Activated CD8-positive, alpha-beta T cell treated with anti-CD3 and anti-CD28 coated beads, Interleukin-2, amount 10 ng/mL, durations not matched to agents 7 days and 5 days (primary cell): ENCODE measurements around the gene FGB. TPM values are rescaled to one million over a fixed set of nuclear protein-coding genes. Genes with fewer than 3 reads are reported as not detected.
A peak's percentile ranks its signal among the peaks of the same experiment; 100 is the strongest.

Experiments
- ATAC-seq: fragments of 150-1000 bp; cut with Tn5 transposase; one replicate; pipeline ENCODE4 v1.10.0; 2021; ENCODE audit warnings: moderate library complexity
- CTCF ChIA-PET: fragments of 350-600 bp; sonication (Branson Sonifier 250); formaldehyde crosslinking; loops from one replicate; lab custom pipeline; 2021; ENCODE audit warnings: antibody characterized with exemption; lab: Charles Lee
- POLR2A ChIA-PET: fragments of 350-600 bp; sonication (Branson Sonifier 250); formaldehyde crosslinking; loops from one replicate; lab custom pipeline; 2021; ENCODE audit warnings: antibody characterized with exemption; lab: Charles Lee
- DNase-seq: peaks from one replicate; pipeline ENCODE4 v3.0.0-alpha.2; 2020
- H3K27ac Mint-ChIP-seq: one replicate; pipeline ENCODE4 v1.8.0; 2021; ENCODE audit warnings: mild to moderate bottlenecking, mixed read lengths
- H3K27me3 Mint-ChIP-seq: one replicate; pipeline ENCODE4 v1.8.0; 2021; ENCODE audit warnings: low read depth, mixed read lengths
- H3K36me3 Mint-ChIP-seq: one replicate; pipeline ENCODE4 v1.8.0; 2021; ENCODE audit warnings: low read depth, mixed read lengths
- H3K4me1 Mint-ChIP-seq: one replicate; pipeline ENCODE4 v1.8.0; 2021; ENCODE audit warnings: low read depth, mixed read lengths
- H3K4me3 Mint-ChIP-seq: one replicate; pipeline ENCODE4 v1.8.0; 2021; ENCODE audit warnings: mild to moderate bottlenecking, mixed read lengths
- H3K9me3 Mint-ChIP-seq: one replicate; pipeline ENCODE4 v1.8.0; 2022; ENCODE audit warnings: mixed read lengths; ENCODE audit not compliant: insufficient read depth
- total RNA-seq, 2 experiments: library from RNA; stranded (reverse); gene quantifications; one replicate each; pipeline ENCODE4 v1.2.3, GENCODE V29; 2021

The FGB gene
- total RNA-seq, 2 experiments from 2014 or later = not detected

DNA sequence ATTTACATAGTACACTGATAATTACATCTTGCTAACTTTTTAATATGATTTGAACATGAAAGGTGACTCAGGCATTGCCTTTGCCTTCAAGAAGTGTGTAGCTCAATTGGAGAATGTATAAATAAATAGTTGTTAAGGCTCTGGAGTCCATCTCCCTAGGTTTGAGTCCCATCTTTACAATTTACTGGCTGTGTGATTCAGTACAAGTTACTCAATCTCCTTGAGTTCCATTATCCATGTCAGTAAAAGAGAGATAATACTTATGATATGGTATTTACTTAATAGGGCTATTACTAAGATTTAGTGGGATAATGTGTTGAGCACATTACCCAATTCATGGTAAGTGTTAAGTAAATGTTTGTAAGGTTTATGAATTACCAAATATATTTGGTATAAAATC lies 51.5 kb downstream of the FGB start:
- H3K4me3 Mint-ChIP-seq = no peak overlapping the region
- ATAC-seq (no peak), DNase-seq (no peak)

DNA sequence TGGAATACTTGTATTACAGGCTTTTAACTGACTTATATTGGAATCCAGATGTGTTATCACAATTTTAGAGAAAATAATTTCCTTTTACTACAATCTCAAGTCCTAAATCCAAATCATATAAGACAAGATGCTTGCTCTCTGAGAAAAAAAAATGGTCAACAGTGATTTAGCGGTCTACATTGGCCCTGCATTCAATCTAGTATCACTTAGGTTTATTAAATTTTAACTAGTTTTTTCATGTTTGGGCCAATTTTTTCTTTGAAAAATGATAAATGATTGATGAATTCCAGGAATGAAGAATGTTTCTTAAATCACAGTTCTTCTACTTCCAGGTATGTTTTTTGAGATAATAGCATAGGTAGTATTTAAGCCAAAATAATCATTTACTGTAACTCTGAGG lies 52.4 kb downstream of the FGB start:
- CTCF ChIA-PET = interaction anchor here (1.0 to 15.3 kb wide), 3 partner anchors 55 to 65 kb away, joined by 3 to 160 read pairs (median 5); partner anchors contain the start of genes FGB and PLRG1
- Mint-ChIP-seq H3K36me3 (peaks cover 5% of the 10 kb centered on the region), H3K27me3 (peaks cover 17% of the 10 kb centered on the region), H3K4me3 (no peak overlapping the region), H3K27ac (no peak overlapping the region), H3K9me3 (no peaks in the 10 kb centered on the region), H3K4me1 (peaks cover 11% of the 10 kb centered on the region)
- ATAC-seq (no peak), DNase-seq (no peak)
- POLR2A ChIA-PET = no interaction called here

More for the DNA sequence above, 51.5 kb downstream of the FGB start:
- Mint-ChIP-seq H3K27ac (no peak overlapping the region), H3K9me3 (no peaks in the 10 kb centered on the region), H3K4me1 (peaks cover 11% of the 10 kb centered on the region), H3K27me3 (peaks cover 17% of the 10 kb centered on the region), H3K36me3 (peaks cover 5% of the 10 kb centered on the region)
- ChIA-PET POLR2A (no interaction called here), CTCF (interaction anchor here (1.0 to 15.3 kb wide), 4 partner anchors 9 to 64 kb away, joined by 3 to 160 read pairs (median 5); partner anchors contain the start of genes FGB and PLRG1)

DNA sequence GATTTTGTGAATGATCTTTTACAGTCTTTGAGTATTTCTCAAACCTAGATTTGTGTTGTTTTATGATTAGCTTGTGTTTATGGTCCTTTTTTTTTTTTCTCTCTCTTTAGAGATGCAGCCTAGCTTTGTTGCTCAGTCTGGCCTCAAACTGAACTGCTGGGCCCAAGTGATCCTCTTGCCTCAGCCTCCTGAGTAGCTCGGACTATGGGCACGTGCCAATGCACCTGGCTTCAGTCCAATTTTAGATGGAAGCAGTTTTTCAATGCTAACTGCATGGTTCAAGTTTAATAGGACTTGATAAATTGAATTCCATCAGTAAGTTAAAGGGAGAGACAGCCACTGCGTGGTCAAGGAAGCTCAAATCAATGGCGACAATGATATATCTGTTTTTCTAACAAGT lies 53.5 kb downstream of the FGB start:
- H3K36me3 Mint-ChIP-seq = peaks cover 5% of the 10 kb centered on the region
- no peaks in the 10 kb centered on the region for H3K9me3 Mint-ChIP-seq
- H3K27me3 Mint-ChIP-seq = peaks cover 14% of the 10 kb centered on the region
- H3K4me3 Mint-ChIP-seq = no peak overlapping the region
- ATAC-seq (no peak), DNase-seq (no peak)
- peaks cover 11% of the 10 kb centered on the region for H3K4me1 Mint-ChIP-seq
- ChIA-PET POLR2A (no interaction called here), CTCF (interaction anchor here (1.2 to 15.3 kb wide), 3 partner anchors 10 to 65 kb away, joined by 3 to 206 read pairs (median 160); partner anchors contain the start of genes FGB and PLRG1)
- peak overlapping the region; percentile 37 for H3K27ac Mint-ChIP-seq

DNA sequence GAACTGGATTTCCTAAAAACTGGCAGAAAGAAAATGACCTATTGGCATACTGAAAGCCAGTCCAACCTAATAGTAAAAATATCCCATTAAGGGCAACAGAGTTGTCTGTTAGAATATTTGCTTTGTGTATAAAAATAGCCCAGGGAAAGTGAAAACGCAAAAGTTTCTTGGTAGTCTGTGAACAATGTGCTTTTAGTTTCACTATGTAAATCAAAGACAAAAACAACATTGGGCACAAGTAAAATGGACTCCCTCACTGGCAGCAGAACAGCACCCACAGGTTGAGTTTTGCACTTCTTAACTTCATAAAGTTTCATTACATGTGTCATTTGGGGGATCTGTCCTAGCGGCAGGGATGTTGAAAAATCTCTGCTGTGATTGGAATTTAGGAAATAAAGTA lies 53.9 kb downstream of the FGB start:
- CTCF ChIA-PET = interaction anchor here (1.2 to 15.3 kb wide), 3 partner anchors 9 to 66 kb away, joined by 3 to 206 read pairs (median 160); partner anchors contain the start of genes FGB and PLRG1
- peak; percentile 25 for DNase-seq
- H3K27ac Mint-ChIP-seq = no peak overlapping the region
- peak overlapping the region; percentile 10 for H3K4me3 Mint-ChIP-seq
- ATAC-seq = peak; percentile 42
- H3K9me3 Mint-ChIP-seq = no peaks in the 10 kb centered on the region
- H3K27me3 Mint-ChIP-seq = peaks cover 16% of the 10 kb centered on the region
- peaks cover 11% of the 10 kb centered on the region for H3K4me1 Mint-ChIP-seq
- peaks cover 5% of the 10 kb centered on the region for H3K36me3 Mint-ChIP-seq
- POLR2A ChIA-PET = no interaction called here

DNA sequence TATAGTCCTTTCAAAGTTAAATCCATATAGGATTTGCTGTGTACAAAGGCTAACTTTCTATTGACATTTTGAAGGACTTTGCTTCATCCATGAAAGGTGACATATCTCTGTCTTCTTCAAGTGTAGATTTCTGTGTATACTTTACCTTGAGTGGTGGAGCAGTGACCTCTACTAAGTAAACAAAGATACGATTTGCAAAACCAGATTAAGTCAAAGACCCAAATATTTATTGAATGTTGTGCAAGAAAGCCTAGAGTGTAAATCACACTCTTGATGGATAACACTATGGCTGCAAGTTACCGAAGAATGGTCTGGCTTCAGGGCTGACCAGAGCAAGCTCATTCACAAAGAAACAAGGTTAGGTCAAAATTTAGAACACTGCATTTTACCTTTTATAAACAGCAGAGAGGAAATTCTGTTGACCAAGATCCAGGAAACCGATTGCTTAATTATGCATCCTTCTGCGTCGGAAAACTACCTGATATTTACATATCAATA lies 55.1 kb downstream of the FGB start:
- peaks cover 11% of the 10 kb centered on the region for H3K4me1 Mint-ChIP-seq
- no peak for ATAC-seq
- peaks cover 5% of the 10 kb centered on the region for H3K36me3 Mint-ChIP-seq
- no peaks in the 10 kb centered on the region for H3K9me3 Mint-ChIP-seq
- H3K27ac Mint-ChIP-seq = no peak overlapping the region
- no peak overlapping the region for H3K4me3 Mint-ChIP-seq
- peaks cover 12% of the 10 kb centered on the region for H3K27me3 Mint-ChIP-seq
- ChIA-PET POLR2A (interaction anchor here (1.8 kb wide), 1 partner anchor 68 kb away, joined by 8 read pairs; the partner anchor contains the start of gene PLRG1), CTCF (interaction anchor here (1.0 to 15.3 kb wide), 5 partner anchors 12 to 67 kb away, joined by 3 to 206 read pairs (median 19); partner anchors contain the start of genes FGB and PLRG1)
- no peak for DNase-seq

DNA sequence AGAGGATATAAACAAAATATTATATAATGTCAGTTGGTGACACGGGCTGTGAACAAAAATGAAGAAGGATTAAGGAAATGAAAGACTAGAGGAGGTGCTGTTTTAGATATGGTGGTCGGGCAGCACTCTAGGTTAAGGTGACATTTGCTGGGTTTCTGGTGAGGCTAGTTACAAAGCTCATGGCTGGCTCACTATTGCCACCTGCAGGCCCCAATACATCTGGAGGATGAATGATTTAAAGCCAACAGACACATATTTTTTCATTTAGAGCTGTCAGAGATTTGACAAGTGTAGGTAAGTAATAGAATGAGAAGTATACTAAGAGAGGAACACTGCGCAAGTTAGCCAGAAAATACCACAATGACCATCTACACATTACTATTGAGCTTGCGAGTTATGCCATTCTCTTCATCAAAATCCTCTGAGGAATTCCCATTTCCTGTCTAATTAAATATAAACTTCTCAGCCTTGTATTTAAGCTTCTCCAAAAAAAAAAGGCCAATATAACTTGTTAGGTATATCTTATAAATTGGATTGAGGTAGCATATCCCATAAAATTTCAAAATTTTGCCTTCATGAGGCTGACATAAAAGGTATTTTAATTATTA lies 56.0 kb downstream of the FGB start:
- H3K9me3 Mint-ChIP-seq = no peaks in the 10 kb centered on the region
- peaks cover 8% of the 10 kb centered on the region for H3K27me3 Mint-ChIP-seq
- CTCF ChIA-PET = interaction anchor here (0.6 to 15.3 kb wide), 15 partner anchors 11 to 833 kb away, joined by 3 to 206 read pairs (median 3); partner anchors contain the start of genes FGB and PLRG1
- no peak overlapping the region for H3K4me3 Mint-ChIP-seq
- ATAC-seq = peak; percentile 78
- POLR2A ChIA-PET = interaction anchor here (0.6 to 1.8 kb wide), 2 partner anchors 60 to 69 kb away, joined by 3 to 8 read pairs; partner anchors contain the start of gene PLRG1
- H3K27ac Mint-ChIP-seq = no peak overlapping the region
- peak; percentile 77 for DNase-seq
- H3K4me1 Mint-ChIP-seq = peaks cover 11% of the 10 kb centered on the region
- H3K36me3 Mint-ChIP-seq = peaks cover 5% of the 10 kb centered on the region

DNA sequence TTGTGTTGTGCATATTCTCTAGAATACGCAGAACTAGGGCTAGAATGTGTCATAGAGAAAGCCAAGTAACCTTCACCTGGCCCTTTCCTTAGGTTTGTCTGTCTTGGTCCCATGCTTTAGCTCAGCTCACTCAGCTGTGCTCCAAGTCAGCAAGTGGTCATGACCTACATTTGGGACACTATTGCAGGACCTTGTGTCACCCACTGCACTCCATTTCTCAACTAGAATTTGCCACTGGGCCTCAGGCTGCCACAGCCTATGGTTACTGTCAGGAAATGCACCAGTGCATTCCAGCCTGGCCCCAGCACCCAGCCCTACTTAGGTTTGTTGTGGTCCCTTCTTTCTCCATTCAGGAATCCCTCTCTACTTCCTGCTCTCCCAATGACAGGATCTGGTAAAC lies 57.3 kb downstream of the FGB start:
- ATAC-seq = no peak
- DNase-seq = no peak
- H3K36me3 Mint-ChIP-seq = peaks cover 5% of the 10 kb centered on the region
- peaks cover 6% of the 10 kb centered on the region for H3K27me3 Mint-ChIP-seq
- H3K4me1 Mint-ChIP-seq = peaks cover 11% of the 10 kb centered on the region
- H3K4me3 Mint-ChIP-seq = no peak overlapping the region
- ChIA-PET POLR2A (no interaction called here), CTCF (interaction anchor here (1.8 to 15.3 kb wide), 3 partner anchors 54 to 69 kb away, joined by 8 to 206 read pairs (median 160); partner anchors contain the start of genes FGB and PLRG1)
- H3K27ac Mint-ChIP-seq = no peak overlapping the region
- no peaks in the 10 kb centered on the region for H3K9me3 Mint-ChIP-seq

Other genes with a start within 250 kb of the FGB start
- gene DCHS2, start 71.2 kb upstream of the FGB start, total RNA-seq = not detected
- gene PLRG1, start 12.6 kb upstream of the FGB start, total RNA-seq = 10 to 100 TPM; 80.1 to 82.6 TPM
- not detected for gene FGA, start 27.7 kb downstream of the FGB start, total RNA-seq
- not detected for gene FGG, start 49.6 kb downstream of the FGB start, total RNA-seq
- gene LRAT, start 181.0 kb downstream of the FGB start, total RNA-seq = not detected
- gene RBM46, start 218.3 kb downstream of the FGB start, total RNA-seq = not detected